Psoas muscle (tissue), 8 donors: ENCODE data around the gene ZSWIM9. TPM values are rescaled to one million over a fixed set of nuclear protein-coding genes. Genes with fewer than 3 reads are reported as not detected.

Source experiments
- ATAC-seq, 4 donors: fragments of 200-7000 bp; cut with Tn5 transposase; one replicate each; pipeline ENCODE4 v1.9.1; 2020; ENCODE audit warnings: moderate library complexity in 3 of 4, mild to moderate bottlenecking in 2 of 4
- DNase-seq, 2 donors: peaks; one replicate each; pipeline ENCODE4 v3.0.0-alpha.2; 2020
- H3K27ac ChIP-seq: fragments of 200-600 bp; one replicate; pipeline ENCODE4 v1.8.0; 2022
- H3K27me3 ChIP-seq, 3 donors: fragments of 200-600 bp in 1 of 3; one replicate each; pipeline versions ENCODE4 v1.6.1 to v1.8.0; 2013 to 2022; ENCODE audit warnings: low read length in 2 of 3, mild to moderate bottlenecking in 2 of 3, moderate library complexity in 1 of 3; ENCODE audit not compliant: insufficient read depth in 3 of 3
- H3K36me3 ChIP-seq, 2 donors: fragments of 200-600 bp in 1 of 2; one replicate each; pipeline versions ENCODE4 v1.6.1 to v1.8.0; 2013 to 2022; ENCODE audit warnings: low read depth in 1 of 2, mild to moderate bottlenecking in 1 of 2, moderate library complexity in 1 of 2; ENCODE audit not compliant: insufficient read depth in 1 of 2
- H3K4me1 ChIP-seq: fragments of 200-600 bp; one replicate; pipeline ENCODE4 v1.8.0; 2022
- H3K4me3 ChIP-seq: fragments of 200-600 bp; one replicate; pipeline ENCODE4 v1.8.0; 2022; ENCODE audit warnings: mild to moderate bottlenecking
- H3K9me3 ChIP-seq: fragments of 200-600 bp; one replicate; pipeline ENCODE4 v1.8.0; 2022
- CTCF ChIP-seq: fragments of 200-600 bp; IDR thresholded peaks from one replicate; pipeline ENCODE4 v1.8.0; 2022; ENCODE audit warnings: antibody characterized with exemption
- WGBS, 3 donors: extraction: QIAGEN DNeasy Blood & Tissue Kit; methylation state at CpG; one replicate each; pipeline versions ENCODE4 v1.1.6 to v1.1.7; 2013; 5-methylcytosine and 5-hydroxymethylcytosine counted together
- intact Hi-C, 2 donors: fragments of 100-400 bp; cut with DNase I; formaldehyde crosslinking; loops; one replicate each; pipeline versions ENCODE4 v1.11.0 to v1.14.2; 2022
- polyA plus RNA-seq, 3 donors: library from polyadenylated mRNA; stranded (reverse); fragments of 200-250 nt; gene quantifications; one replicate each; pipeline ENCODE4 v1.2.3, GENCODE V29; 2013
- total RNA-seq, 4 donors: library from RNA; stranded (reverse); fragmentation: NEBNext Ultra II Directional in 2 of 4; extraction: Animal tissue kit (Norgen Biotek cat#: 25700) in 2 of 4; gene quantifications; one replicate each; pipeline versions ENCODE4 v1.2.1 to v1.2.4, GENCODE V29; 2021 to 2023
- donor health status: healthy with polysubstance abuse.
- donor health status: DM: no; HTN: no; CAD: no; lungs with moderate emphysema.
- donor health status: Bipolar disorder and iron deficiency.
- donor health status: healthy.
- donor health status: DM: yes; HTN: yes; CAD: no.
- donor health status: DM: no; HTN: no; CAD: no.
- donor health status: DM: no; HTN: no; CAD: no.
- donor health status: DM: yes; HTN: yes; CAD: no.

Gene ZSWIM9
- total and polyA plus RNA-seq, 7 donors, result 3.0 to 10.5 (median 5.2) TPM

- H3K9me3 ChIP-seq, result no peaks in the 10 kb centered on the region
- no peak for TF ChIP-seq CTCF
- no peak overlapping the region for H3K27ac ChIP-seq
- H3K4me3 ChIP-seq, result no peak overlapping the region
- H3K27me3 ChIP-seq, result no peaks in the 10 kb centered on the region
- intact Hi-C loops, result no loop called here
- 88 to 94% (median 91%) methylated on average over 10 of the region's 10 CpGs for WGBS, 3 donors
- peaks cover 8% of the 10 kb centered on the region for H3K4me1 ChIP-seq
- ATAC-seq (no peak), DNase-seq (no peak)
- peaks cover 3 to 34% of the 10 kb centered on the region in 2 donors for H3K36me3 ChIP-seq
Measured at GRCh38 chr19:48175578-48175977, 5.1 kb downstream of the ZSWIM9 start.

GRCh38 chr19:48176226-48176625, 5.7 kb downstream of the ZSWIM9 start:
- no peak for TF ChIP-seq CTCF
- Histone ChIP-seq H3K36me3 (peaks cover 3 to 34% of the 10 kb centered on the region in 2 donors), H3K4me3 (no peak overlapping the region), H3K27me3 (no peaks in the 10 kb centered on the region), H3K9me3 (peaks cover under 1% of the 10 kb centered on the region), H3K27ac (no peak overlapping the region), H3K4me1 (peaks cover 4% of the 10 kb centered on the region)
- 82 to 100% (median 97%) methylated on average over 3 of the region's 3 CpGs for WGBS, 3 donors
- intact Hi-C loops, result no loop called here
- DNase-seq, result no peak
- ATAC-seq, result no peak

- intact Hi-C loops, result no loop called here
- Histone ChIP-seq H3K4me3 (no peak overlapping the region), H3K9me3 (peaks cover 3% of the 10 kb centered on the region), H3K4me1 (no peaks in the 10 kb centered on the region), H3K27me3 (no peaks in the 10 kb centered on the region), H3K27ac (no peak overlapping the region), H3K36me3 (peaks cover 0 to 8% of the 10 kb centered on the region in 2 donors)
- ATAC-seq, result no peak
- no peak for TF ChIP-seq CTCF
- no peak for DNase-seq
- WGBS, 3 donors, result 97 to 98% (median 97%) methylated on average over 5 of the region's 5 CpGs
Measured at GRCh38 chr19:48181505-48181904, 11.0 kb downstream of the ZSWIM9 start.

- peaks cover 0 to 8% of the 10 kb centered on the region in 2 donors for H3K36me3 ChIP-seq
- DNase-seq, result no peak
- ATAC-seq, result no peak
- no peak overlapping the region for H3K27ac ChIP-seq
- no peaks in the 10 kb centered on the region for H3K27me3 ChIP-seq
- WGBS, 3 donors, result 93 to 97% (median 95%) methylated on average over 36 to 38 of the region's 38 CpGs
- no peaks in the 10 kb centered on the region for H3K4me1 ChIP-seq
- peaks cover 3% of the 10 kb centered on the region for H3K9me3 ChIP-seq
- intact Hi-C loops, result no loop called here
- no peak for TF ChIP-seq CTCF
- H3K4me3 ChIP-seq, result no peak overlapping the region
Measured at GRCh38 chr19:48182434-48182833, 12.0 kb downstream of the ZSWIM9 start.

GRCh38 chr19:48183356-48183755, 12.9 kb downstream of the ZSWIM9 start:
- no peak for DNase-seq
- Histone ChIP-seq H3K27me3 (no peaks in the 10 kb centered on the region), H3K27ac (no peak overlapping the region), H3K4me3 (no peak overlapping the region), H3K4me1 (no peaks in the 10 kb centered on the region), H3K9me3 (peaks cover 3% of the 10 kb centered on the region), H3K36me3 (peaks cover 0 to 8% of the 10 kb centered on the region in 2 donors)
- TF ChIP-seq CTCF, result no peak
- no peak for ATAC-seq
- intact Hi-C loops, result no loop called here
- 88 to 96% (median 93%) methylated on average over 8 to 9 of the region's 9 CpGs for WGBS, 3 donors
